Suprapubic skin (tissue), 4 donors: Measurements from ENCODE around the gene WWOX.

ENCODE experiments used
- POLR2A ChIP-seq, 2 donors: fragments of 450-650 bp; IDR thresholded peaks; one replicate each; pipeline ENCODE4 v1.6.1; 2017; ENCODE audit warnings: antibody characterized with exemption in 2 of 2, mild to moderate bottlenecking in 2 of 2, moderate library complexity in 2 of 2
- POLR2AphosphoS5 ChIP-seq, 3 donors: sonication (generic); formaldehyde crosslinking; IDR thresholded peaks; one replicate each; pipeline ENCODE4 v1.6.1; 2017; ENCODE audit warnings: antibody characterized with exemption in 3 of 3

- no peak for TF ChIP-seq POLR2AphosphoS5 (IDR thresholded peaks at IDR 0.05)
- TF ChIP-seq POLR2A (IDR thresholded peaks at IDR 0.05): no peak
These were observed 1001.0 kb downstream of the WWOX start for GRCh38 chr16:79100447-79100846.
